ENCODE results near the gene MBTPS1.

MBTPS1 gene

GRCh38 chr16:84022644-84023043, 94.1 kb downstream of the MBTPS1 start:
- no peak for TF ChIP-seq CTCF (conservative IDR thresholded peaks at IDR 0.05; ENCODE audit: low read depth, low read length)
- no peaks in the 10 kb centered on the region for H4K20me1 ChIP-seq (ENCODE audit: insufficient read depth)
- H3K36me3 ChIP-seq (ENCODE audit: insufficient read depth) = no peaks in the 10 kb centered on the region
- H3K4me1 ChIP-seq (ENCODE audit: low read depth, poor library complexity, severe bottlenecking) = no peaks in the 10 kb centered on the region
- H3K27ac ChIP-seq = no peak overlapping the region
- H3K4me3 ChIP-seq (IDR thresholded peaks at IDR 0.05; ENCODE audit: insufficient read depth, low read depth, low read length) = no peak overlapping the region
- H3K4me2 ChIP-seq = no peak overlapping the region
- H3K9ac ChIP-seq = no peak overlapping the region
- H2AFZ ChIP-seq (ENCODE audit: low read depth) = no peak overlapping the region
- H3K27me3 ChIP-seq (ENCODE audit: insufficient read depth, low read depth) = peaks cover 89% of the 10 kb centered on the region; the same call in 1 of the 2 replicates
- no peaks in the 10 kb centered on the region for H3K79me2 ChIP-seq (ENCODE audit: insufficient read depth, low read depth)

GRCh38 chr16:84021488-84021887, 95.3 kb downstream of the MBTPS1 start:
- H3K9ac ChIP-seq = no peak overlapping the region
- H3K4me2 ChIP-seq = no peak overlapping the region
- no peaks in the 10 kb centered on the region for H3K79me2 ChIP-seq (ENCODE audit: insufficient read depth, low read depth)
- TF ChIP-seq CTCF (conservative IDR thresholded peaks at IDR 0.05; ENCODE audit: low read depth, low read length) = no peak
- no peaks in the 10 kb centered on the region for H3K36me3 ChIP-seq (ENCODE audit: insufficient read depth)
- H4K20me1 ChIP-seq (ENCODE audit: insufficient read depth) = no peaks in the 10 kb centered on the region
- no peak overlapping the region for H3K27ac ChIP-seq
- peaks cover 88% of the 10 kb centered on the region for H3K27me3 ChIP-seq (ENCODE audit: insufficient read depth, low read depth)
- no peak overlapping the region for H2AFZ ChIP-seq (ENCODE audit: low read depth)
- no peak overlapping the region for H3K4me3 ChIP-seq (IDR thresholded peaks at IDR 0.05; ENCODE audit: insufficient read depth, low read depth, low read length)
- H3K4me1 ChIP-seq (ENCODE audit: low read depth, poor library complexity, severe bottlenecking) = no peaks in the 10 kb centered on the region

GRCh38 chr16:84020353-84020752, 96.4 kb downstream of the MBTPS1 start:
- no peak overlapping the region for H3K27ac ChIP-seq
- peaks cover 86% of the 10 kb centered on the region for H3K27me3 ChIP-seq (ENCODE audit: insufficient read depth, low read depth)
- no peaks in the 10 kb centered on the region for H4K20me1 ChIP-seq (ENCODE audit: insufficient read depth)
- H3K4me2 ChIP-seq = no peak overlapping the region
- no peak overlapping the region for H3K9ac ChIP-seq
- H3K4me1 ChIP-seq (ENCODE audit: low read depth, poor library complexity, severe bottlenecking) = no peaks in the 10 kb centered on the region
- H3K36me3 ChIP-seq (ENCODE audit: insufficient read depth) = no peaks in the 10 kb centered on the region
- H3K4me3 ChIP-seq (IDR thresholded peaks at IDR 0.05; ENCODE audit: insufficient read depth, low read depth, low read length) = no peak overlapping the region
- H3K79me2 ChIP-seq (ENCODE audit: insufficient read depth, low read depth) = no peaks in the 10 kb centered on the region
- H2AFZ ChIP-seq (ENCODE audit: low read depth) = no peak overlapping the region
- no peak for TF ChIP-seq CTCF (conservative IDR thresholded peaks at IDR 0.05; ENCODE audit: low read depth, low read length)

- Histone ChIP-seq H3K9ac (no peak overlapping the region), H3K79me2 (ENCODE audit: insufficient read depth, low read depth) (no peaks in the 10 kb centered on the region), H3K4me2 (no peak overlapping the region), H3K36me3 (ENCODE audit: insufficient read depth) (no peaks in the 10 kb centered on the region), H3K4me1 (ENCODE audit: low read depth, poor library complexity, severe bottlenecking) (peaks cover under 1% of the 10 kb centered on the region), H4K20me1 (ENCODE audit: insufficient read depth) (no peaks in the 10 kb centered on the region), H3K27me3 (ENCODE audit: insufficient read depth, low read depth) (peaks cover 76% of the 10 kb centered on the region), H3K4me3 (IDR thresholded peaks at IDR 0.05; ENCODE audit: insufficient read depth, low read depth, low read length) (no peak overlapping the region), H2AFZ (ENCODE audit: low read depth) (no peak overlapping the region), H3K27ac (no peak overlapping the region)
- no peak for TF ChIP-seq CTCF (conservative IDR thresholded peaks at IDR 0.05; ENCODE audit: low read depth, low read length)
Measured at GRCh38 chr16:84018710-84019109, 98.0 kb downstream of the MBTPS1 start.

Data from KMS-11 (cell line).